NCI-H146 (cell line): ENCODE measurements around the gene NTNG1.

Experiments
- DNase-seq: peaks from one replicate; lab custom pipeline; 2025; lab: John Stamatoyannopoulos, UW

Gene NTNG1

GRCh38 chr1:107342316-107342715, 201.5 kb downstream of the NTNG1 start:
- DNase-seq, result no peak

GRCh38 chr1:107342768-107343167, 201.9 kb downstream of the NTNG1 start:
- no peak for DNase-seq

- DNase-seq, result no peak
Observed at GRCh38 chr1:107343601-107344000, 202.8 kb downstream of the NTNG1 start.

GRCh38 chr1:107344268-107344760, 203.5 kb downstream of the NTNG1 start:
- DNase-seq, result no peak

GRCh38 chr1:107344836-107345235, 204.0 kb downstream of the NTNG1 start:
- no peak for DNase-seq

- no peak for DNase-seq
Observed at GRCh38 chr1:107352850-107353249, 212.0 kb downstream of the NTNG1 start.

GRCh38 chr1:107357376-107357775, 216.5 kb downstream of the NTNG1 start:
- DNase-seq, result no peak

- peak; percentile 65 for DNase-seq
Observed at GRCh38 chr1:107358619-107359327, 217.9 kb downstream of the NTNG1 start.

GRCh38 chr1:107359472-107360241, 218.8 kb downstream of the NTNG1 start:
- DNase-seq, result peak; percentile 41

GRCh38 chr1:107362468-107363140, 221.8 kb downstream of the NTNG1 start:
- peak; percentile 18 for DNase-seq

- no peak for DNase-seq
Observed at GRCh38 chr1:107363154-107363553, 222.3 kb downstream of the NTNG1 start.

GRCh38 chr1:107365527-107366240, 224.8 kb downstream of the NTNG1 start:
- DNase-seq, result peak; percentile 93

GRCh38 chr1:107378426-107378825, 237.6 kb downstream of the NTNG1 start:
- DNase-seq, result no peak

- no peak for DNase-seq
Observed at GRCh38 chr1:107378866-107379265, 238.0 kb downstream of the NTNG1 start.

GRCh38 chr1:107379826-107380225, 239.0 kb downstream of the NTNG1 start:
- DNase-seq, result no peak

- DNase-seq, result no peak
Observed at GRCh38 chr1:107389410-107390396, 248.9 kb downstream of the NTNG1 start.

- DNase-seq, result no peak
Observed at GRCh38 chr1:107394301-107394700, 253.5 kb downstream of the NTNG1 start.

- no peak for DNase-seq
Observed at GRCh38 chr1:107401704-107402103, 260.9 kb downstream of the NTNG1 start.

GRCh38 chr1:107404756-107405155, 263.9 kb downstream of the NTNG1 start:
- DNase-seq, result no peak

- DNase-seq, result no peak
Observed at GRCh38 chr1:107405236-107405635, 264.4 kb downstream of the NTNG1 start.

- no peak for DNase-seq
Observed at GRCh38 chr1:107407011-107407410, 266.2 kb downstream of the NTNG1 start.
